ENCODE measurements around the gene PLCL1.
"Not testable (repeated sequence)": the region's sequence is repeated elsewhere in the genome, so short reads cannot be mapped to it uniquely, and the experiment has no call there.

The PLCL1 gene

DNA sequence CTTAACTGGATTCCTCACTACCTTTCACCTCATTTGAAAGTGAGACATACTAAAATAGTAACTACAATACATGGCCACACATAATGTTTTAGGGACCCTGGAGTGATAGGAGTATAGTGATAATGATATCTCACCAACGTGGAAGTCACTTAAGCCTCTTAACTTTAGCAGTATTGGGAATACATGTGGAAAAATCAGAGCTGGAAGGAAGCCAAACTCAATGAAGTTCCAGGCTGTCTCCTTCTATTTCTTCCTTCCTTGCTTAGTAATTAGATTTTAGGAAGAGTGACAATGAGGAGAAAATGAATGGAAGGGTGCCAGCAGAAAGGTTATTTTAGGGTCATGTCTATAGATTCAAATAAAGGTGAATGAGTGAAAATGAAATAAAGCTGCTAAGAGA is 387.3 kb downstream of the PLCL1 start:
- no peak overlapping the region for H2AFZ ChIP-seq (ENCODE audit: low read depth)
- no peaks in the 10 kb centered on the region for H4K20me1 ChIP-seq (ENCODE audit: insufficient read depth)
- H3K4me3 ChIP-seq (IDR thresholded peaks at IDR 0.05; ENCODE audit: insufficient read depth, low read depth, low read length) = no peak overlapping the region
- H3K36me3 ChIP-seq (ENCODE audit: insufficient read depth) = no peaks in the 10 kb centered on the region
- H3K27ac ChIP-seq = no peak overlapping the region
- no peak overlapping the region for H3K4me2 ChIP-seq
- H3K4me1 ChIP-seq (ENCODE audit: low read depth, poor library complexity, severe bottlenecking) = no peaks in the 10 kb centered on the region
- TF ChIP-seq CTCF (conservative IDR thresholded peaks at IDR 0.05; ENCODE audit: low read depth, low read length) = no peak
- H3K79me2 ChIP-seq (ENCODE audit: insufficient read depth, low read depth) = no peaks in the 10 kb centered on the region
- no peak overlapping the region for H3K9ac ChIP-seq
- no peaks in the 10 kb centered on the region for H3K27me3 ChIP-seq (ENCODE audit: insufficient read depth, low read depth)

- not testable (repeated sequence) for H2AFZ ChIP-seq (ENCODE audit: low read depth); H3K4me3 ChIP-seq (IDR thresholded peaks at IDR 0.05; ENCODE audit: insufficient read depth, low read depth, low read length); H3K36me3 ChIP-seq (ENCODE audit: insufficient read depth); H3K4me1 ChIP-seq (ENCODE audit: low read depth, poor library complexity, severe bottlenecking); H3K79me2 ChIP-seq (ENCODE audit: insufficient read depth, low read depth); H4K20me1 ChIP-seq (ENCODE audit: insufficient read depth); H3K27ac ChIP-seq; H3K27me3 ChIP-seq (ENCODE audit: insufficient read depth, low read depth); H3K4me2 ChIP-seq; H3K9ac ChIP-seq
Observed at GRCh38 chr2:198196556-198196955, 392.2 kb downstream of the PLCL1 start.

Data from KMS-11 (cell line).